NCI-H524 treated with DMSO at 0.1 percent for 48 hours (cell line): ENCODE data around the gene XIRP2.

ENCODE experiments used
- DNase-seq: peaks from one replicate; lab custom pipeline; 2025; lab: John Stamatoyannopoulos, UW

XIRP2 gene, protein sequence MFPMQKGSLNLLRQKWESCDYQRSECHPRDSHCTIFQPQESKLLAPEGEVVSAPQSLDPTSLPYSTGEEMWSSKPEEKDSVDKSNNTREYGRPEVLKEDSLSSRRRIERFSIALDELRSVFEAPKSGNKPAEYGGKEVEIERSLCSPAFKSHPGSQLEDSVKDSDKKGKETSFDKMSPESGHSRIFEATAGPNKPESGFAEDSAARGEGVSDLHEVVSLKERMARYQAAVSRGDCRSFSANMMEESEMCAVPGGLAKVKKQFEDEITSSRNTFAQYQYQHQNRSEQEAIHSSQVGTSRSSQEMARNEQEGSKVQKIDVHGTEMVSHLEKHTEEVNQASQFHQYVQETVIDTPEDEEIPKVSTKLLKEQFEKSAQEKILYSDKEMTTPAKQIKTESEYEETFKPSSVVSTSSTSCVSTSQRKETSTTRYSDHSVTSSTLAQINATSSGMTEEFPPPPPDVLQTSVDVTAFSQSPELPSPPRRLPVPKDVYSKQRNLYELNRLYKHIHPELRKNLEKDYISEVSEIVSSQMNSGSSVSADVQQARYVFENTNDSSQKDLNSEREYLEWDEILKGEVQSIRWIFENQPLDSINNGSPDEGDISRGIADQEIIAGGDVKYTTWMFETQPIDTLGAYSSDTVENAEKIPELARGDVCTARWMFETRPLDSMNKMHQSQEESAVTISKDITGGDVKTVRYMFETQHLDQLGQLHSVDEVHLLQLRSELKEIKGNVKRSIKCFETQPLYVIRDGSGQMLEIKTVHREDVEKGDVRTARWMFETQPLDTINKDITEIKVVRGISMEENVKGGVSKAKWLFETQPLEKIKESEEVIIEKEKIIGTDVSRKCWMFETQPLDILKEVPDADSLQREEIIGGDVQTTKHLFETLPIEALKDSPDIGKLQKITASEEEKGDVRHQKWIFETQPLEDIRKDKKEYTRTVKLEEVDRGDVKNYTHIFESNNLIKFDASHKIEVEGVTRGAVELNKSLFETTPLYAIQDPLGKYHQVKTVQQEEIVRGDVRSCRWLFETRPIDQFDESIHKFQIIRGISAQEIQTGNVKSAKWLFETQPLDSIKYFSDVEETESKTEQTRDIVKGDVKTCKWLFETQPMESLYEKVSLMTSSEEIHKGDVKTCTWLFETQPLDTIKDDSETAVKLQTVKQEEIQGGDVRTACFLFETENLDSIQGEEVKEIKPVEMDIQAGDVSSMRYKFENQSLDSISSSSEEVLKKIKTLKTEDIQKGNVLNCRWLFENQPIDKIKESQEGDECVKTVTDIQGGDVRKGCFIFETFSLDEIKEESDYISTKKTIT (N-terminal part only)

DNA sequence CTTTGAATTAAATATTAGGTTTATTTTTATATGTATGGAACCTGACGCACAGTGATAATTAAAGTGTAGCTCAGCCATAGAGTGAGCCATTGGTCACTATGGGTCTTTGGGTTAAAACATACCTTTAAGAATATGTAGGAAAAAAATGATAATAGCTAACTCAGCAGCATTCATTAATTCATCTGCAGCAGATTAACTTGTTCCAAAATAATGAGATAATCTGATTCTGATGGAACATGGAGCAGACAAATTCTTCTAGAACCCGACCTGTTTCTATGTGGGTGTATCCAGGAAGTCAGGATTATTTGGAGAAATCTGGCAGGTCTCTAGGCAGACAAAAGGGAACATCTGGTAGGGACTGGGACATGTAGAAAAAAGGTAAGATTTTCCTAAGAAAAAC lies at the start of gene XIRP2:
XIRP2 (plus strand) TSS at position 301 of the 400 bp plus-strand sequence. CDS start 15,003 bp downstream, outside the sequence.
- no peak for DNase-seq

DNA sequence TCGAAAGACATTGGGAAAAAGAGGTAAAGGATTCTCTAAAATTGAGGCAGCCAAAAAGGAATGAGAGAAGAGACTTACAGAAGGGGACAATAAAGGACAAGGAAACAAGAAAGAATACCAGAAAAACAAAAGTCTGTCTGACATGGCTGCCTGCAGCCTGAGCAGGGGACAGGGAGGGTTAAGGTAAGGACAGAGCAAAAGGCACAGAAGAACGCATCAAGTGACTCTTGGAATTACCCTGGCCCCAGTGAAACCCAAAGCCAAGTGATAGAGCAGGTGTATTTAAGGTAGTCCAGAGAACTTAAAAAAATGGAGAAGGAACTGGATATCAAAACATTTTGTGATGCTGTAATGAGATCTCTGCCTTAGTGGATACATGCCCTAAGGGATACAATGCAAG lies 47.1 kb upstream of the XIRP2 start:
- DNase-seq: no peak

DNA sequence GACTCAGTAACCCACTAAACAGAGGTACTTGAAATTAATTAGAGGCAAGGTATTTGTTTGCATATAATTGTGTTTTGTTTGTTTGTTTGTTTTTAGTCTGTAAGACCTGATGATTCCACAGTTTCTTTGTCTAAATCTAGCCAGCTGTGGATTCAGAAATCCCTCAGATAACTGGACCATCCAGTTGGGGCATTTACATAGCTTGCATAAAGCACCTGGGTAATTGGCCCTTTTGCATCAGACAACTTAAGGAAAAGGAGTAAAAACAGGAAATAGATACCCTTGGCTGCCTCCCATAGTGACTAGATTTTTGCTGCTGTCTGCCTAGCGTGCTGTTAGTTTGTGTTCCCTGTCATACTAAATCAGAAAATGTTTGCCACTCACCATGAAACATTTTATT lies 46.6 kb upstream of the XIRP2 start:
- DNase-seq: no peak

DNA sequence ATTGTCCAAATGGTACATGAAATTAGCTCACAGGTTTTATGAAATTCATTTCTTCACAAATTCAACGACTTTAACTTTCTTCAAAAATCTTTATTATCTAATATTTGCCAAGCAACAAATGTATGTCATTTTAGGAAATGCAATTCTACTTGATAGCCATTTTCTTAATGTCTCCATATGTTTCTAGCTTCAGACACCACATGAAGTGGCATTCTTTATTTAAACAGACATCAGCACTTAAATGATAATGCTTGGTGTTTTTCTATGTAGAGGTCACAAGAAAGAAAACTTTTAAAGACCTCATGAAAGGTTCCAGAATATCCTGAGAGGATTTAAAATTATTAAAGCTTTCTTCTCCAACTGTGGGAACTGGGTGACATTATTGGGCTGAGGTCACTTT lies 44.2 kb upstream of the XIRP2 start:
- DNase-seq: no peak

DNA sequence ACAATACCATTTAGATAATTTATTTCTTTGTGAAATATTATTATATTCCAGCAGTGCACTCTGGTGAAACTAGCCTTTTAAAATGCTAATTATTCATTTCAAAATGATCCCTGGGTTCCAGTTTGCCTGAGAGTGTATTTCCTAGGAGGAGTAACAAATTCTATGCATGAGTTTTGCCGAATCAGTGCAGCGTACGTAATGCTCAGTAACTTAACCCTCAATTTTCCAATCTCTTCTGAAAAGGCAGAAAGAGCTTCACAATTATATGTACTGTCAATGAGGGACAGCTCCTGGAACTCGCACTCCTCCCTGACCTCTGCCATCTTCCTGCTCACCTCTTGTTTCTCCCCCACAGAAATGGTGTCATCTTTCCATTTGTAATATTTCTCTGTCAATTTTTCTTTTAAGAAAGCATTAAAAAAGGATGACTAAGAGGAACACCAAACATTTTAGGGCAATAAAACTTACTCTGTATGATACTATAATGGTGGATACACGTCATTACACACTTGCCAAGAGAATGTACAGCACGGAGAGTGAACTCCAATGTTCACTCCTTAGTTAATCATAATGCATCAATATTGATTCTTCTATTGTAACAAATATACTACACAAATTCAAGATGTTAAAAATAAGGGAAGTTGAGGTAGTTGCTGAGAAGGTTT lies 25.7 kb upstream of the XIRP2 start:
- DNase-seq: no peak

DNA sequence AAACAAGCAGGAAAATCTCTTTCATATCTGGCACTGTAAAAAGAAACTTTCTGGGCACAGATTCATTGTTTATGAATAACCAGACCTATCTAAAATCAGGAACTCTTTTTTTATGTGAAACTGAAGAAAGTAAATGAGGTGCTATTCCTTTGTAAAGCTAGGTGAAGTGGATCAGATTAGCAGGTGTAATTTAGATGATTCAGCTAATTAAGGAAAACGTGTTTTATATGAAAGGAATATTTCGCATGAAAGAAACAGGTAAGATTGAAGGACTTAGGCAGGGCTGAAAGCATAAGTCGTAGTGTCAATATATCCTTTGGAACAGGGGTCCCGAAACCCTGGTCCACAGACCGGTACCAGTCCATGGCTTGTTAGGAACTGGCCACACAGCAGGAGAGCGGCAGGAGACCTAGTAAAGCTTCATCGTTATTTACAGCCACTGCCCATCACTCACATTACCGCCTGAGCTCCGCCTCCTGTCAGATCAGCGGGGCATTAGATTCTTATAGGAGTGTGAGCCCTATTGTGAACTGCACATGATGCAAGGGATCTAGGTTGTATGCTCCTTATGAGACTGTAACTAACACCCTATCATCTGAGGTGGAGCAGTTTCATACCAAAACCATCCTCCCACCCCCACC lies 20.3 kb upstream of the XIRP2 start:
- no peak for DNase-seq

DNA sequence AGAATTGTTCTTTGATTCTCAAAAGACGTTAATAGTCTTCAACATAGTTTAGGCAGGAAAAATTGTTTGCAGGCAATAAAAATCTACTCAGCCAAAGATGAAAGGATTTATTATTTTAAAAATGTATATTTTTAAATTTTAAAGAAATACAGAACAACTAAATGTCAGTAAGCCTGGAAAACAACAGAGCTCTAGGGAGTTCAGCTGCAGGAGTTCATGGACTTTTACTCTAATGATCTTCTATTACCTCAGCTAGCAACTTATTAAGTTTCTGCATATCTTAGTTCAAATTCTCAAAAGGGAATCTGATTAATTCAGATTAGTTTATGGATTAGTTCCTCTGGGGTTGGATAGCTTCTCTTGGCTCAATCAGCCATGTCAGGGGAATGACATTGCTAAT lies 17.9 kb upstream of the XIRP2 start:
- DNase-seq: no peak

DNA sequence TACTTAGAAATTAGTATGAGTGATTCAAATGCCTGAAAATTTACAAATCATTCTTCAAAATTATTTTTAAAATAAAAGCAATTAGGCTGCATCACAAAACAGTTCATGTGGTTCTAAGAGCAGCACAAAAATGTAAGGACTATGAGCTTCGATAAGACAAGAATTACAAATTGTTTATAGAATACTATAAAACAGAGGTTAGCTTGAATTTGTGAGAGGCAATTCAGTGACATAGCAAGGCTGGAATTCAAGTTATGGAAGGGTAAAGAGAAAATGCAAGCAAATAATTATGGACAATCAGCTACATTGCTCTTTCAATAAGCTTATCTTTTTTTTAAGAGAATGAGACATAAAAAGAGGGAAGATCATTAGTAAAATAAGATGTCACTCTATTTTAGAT lies 7.1 kb upstream of the XIRP2 start:
- no peak for DNase-seq

DNA sequence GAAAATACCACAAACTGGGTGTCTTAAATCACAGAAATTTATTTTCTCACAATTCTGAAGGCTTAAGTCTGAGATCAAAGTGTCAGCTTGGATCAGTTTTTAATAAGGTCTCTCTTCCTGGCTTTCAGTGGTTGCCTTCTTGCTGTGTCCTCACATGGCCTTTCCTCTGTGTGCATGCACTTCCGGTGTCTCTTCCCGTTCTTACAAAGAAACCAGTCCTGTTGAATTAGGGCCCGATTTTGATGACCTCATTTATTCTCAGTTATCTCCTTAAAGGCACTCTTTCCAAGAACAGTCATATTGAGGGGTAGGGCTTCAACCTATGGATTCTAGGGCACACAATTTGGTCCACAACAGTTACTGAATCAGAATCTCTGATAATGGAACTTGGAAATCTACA lies 5.4 kb upstream of the XIRP2 start:
- no peak for DNase-seq

DNA sequence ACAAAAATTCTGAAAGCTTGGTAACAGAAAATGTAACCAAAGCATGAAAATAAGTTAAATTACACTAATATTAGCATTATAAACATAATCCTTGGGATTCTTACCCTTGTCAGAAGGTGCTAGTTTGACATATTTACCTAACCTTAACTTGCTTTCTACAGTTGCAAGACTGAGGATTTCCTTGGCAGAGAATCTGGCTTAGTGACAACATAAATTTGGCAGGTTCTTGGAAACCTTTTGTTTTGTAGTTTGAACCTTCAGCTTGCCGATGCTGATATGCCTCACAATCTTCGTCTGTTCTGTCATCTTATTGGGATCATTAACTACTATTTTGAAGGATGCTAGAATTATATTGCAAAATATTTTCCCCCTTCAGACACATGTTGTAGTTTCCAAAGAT lies 3.4 kb downstream of the XIRP2 start:
- no peak for DNase-seq

DNA sequence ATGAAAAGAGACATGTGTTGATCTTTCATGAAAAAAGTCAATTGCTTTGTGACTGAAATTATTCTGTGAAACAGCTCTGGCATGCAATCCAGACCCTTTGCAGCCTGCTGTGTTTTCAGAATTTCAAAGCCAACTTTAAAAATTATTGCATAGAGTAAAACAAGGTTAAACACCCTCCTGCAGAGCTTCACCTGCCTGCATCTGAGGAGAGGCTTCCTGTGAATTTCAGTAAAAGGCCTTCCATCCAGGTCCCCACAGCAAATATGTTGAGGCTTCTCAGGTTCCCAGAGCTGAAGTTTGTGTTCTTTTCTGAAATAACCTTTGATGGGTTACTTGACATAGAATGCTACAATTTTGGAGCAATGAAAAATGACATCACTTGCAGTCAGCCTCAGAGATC lies 4.1 kb downstream of the XIRP2 start:
- DNase-seq: no peak

DNA sequence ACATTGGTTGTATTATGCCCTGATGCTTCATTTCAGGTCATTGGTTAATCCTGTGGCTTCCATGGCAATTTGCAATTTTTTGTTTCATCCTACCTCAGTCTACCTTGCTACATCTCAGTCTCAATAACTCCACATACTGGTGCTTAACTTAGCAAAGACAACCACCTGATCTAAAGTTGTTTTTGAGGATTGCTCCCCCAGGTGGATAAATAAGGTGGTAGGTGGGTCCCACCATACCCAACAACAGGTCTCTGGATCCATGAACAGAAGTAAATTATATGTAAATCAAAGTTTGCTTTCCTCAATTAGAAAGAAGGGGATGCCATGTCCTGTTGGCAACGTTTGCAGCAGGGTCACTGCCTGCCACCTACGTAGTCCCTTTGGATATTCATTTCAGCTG lies 7.0 kb downstream of the XIRP2 start:
- DNase-seq: no peak

DNA sequence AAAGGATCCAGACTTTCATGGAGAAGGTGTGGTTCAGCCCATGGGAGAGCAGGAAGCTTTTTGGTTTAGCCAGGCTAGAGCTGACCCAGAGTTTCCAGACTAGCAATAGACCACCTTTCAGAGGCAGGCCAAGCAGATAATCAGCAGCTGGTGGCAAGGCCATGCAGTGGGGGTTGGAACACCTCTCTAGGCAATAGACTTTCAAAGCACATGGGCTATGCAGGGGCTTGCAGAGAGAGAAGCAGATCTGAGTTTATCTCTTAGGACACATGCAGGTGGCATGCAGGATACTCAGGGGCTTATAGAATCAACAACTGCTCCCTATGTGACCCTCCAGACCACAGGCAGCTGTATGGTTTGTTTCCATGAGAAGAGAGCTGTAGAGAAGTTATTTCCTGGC lies 9.4 kb downstream of the XIRP2 start:
- DNase-seq: no peak

DNA sequence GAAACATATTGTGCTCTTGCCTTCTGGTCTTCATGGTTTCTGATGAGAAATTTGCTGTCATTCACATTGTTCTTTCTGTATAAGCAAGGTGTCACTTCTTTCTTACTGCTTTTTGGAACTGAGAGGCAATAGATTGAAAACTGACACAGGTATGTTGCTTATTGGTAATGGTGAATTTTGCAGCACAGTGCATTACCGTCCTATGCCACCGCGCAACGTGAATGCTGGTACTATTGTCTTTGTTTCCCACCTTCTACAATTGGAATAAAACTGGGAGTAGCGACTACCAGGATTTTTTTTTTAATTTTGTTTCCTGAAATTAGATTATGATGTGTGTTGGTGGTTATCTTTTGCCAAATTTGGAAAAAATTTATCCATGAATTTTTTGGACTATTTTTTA lies 11.4 kb downstream of the XIRP2 start:
- no peak for DNase-seq

DNA sequence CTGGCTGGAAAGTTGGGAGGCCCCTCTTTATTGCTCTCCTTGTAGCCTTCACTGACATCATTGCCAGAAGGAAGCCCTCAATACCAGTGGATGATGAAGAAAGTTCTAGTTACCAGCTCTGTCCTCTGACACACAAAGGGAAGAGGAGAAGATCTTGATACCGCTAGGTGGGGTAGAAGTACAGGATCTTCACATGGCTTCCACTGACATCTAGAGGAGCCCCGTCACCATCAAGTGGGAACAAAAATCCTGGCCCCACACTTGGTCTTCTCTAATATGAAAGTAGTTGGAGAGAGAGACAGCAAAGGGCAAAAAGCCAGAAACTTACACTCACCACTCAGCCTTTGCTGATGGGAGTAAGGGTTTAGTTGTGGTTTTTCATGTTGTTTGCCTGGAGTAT lies 12.4 kb downstream of the XIRP2 start:
- DNase-seq: no peak

DNA sequence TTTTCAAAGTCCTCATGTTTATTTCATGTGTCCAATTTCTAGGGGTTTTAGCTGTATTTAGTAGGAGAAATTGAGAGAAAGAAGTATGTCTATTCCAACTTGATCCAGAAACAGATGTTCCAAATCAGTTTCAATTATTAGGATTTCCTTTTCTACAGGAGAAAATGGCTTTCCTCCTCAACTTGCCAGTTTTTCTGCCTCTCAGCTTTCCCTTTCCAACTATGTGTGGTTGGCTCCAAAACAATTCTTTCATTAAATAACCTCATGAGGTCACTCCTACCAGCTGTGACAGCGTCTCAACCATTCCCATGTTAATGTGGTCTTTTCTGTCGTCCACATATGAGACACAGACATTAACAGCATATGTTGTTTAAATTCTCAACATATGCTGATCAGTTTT lies 13.1 kb downstream of the XIRP2 start:
- DNase-seq: no peak

DNA sequence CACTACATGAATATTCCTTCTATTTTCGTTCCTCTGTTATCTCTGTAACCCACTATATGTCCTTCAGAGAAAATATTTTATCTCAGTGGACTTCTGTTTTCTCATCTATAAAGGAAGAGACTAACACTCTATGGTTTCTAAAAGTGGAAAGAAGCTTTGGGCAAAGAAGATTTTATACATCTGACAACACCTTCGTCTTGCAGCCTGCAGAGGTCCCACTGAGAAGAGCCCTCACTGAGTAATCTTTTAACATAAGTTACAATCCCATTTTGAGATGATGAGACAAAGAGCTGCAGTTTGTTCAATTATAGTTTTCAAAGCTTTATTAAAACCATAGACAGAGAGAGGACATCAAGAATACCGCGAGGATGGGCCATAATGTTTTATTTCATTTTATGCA lies 28.7 kb downstream of the XIRP2 start:
- DNase-seq: no peak

DNA sequence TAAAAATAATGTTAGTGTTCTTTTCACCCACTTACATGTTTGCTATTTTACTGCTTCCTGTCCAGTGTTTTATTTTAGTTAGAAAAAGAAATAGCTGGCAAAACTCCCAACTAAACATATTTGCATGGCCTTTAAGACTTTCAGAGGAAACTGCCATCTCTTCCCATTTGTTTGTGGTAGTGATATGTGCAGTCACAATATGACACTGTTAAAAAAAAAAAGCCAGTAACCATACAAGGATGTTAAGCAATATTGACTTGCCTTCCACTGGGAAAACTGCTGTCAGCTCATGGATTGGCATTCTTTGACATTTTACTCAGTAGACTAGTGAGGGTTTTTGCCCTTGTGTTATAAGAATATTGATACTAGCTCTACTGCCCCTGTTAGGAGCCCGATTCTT lies 29.1 kb downstream of the XIRP2 start:
- no peak for DNase-seq

DNA sequence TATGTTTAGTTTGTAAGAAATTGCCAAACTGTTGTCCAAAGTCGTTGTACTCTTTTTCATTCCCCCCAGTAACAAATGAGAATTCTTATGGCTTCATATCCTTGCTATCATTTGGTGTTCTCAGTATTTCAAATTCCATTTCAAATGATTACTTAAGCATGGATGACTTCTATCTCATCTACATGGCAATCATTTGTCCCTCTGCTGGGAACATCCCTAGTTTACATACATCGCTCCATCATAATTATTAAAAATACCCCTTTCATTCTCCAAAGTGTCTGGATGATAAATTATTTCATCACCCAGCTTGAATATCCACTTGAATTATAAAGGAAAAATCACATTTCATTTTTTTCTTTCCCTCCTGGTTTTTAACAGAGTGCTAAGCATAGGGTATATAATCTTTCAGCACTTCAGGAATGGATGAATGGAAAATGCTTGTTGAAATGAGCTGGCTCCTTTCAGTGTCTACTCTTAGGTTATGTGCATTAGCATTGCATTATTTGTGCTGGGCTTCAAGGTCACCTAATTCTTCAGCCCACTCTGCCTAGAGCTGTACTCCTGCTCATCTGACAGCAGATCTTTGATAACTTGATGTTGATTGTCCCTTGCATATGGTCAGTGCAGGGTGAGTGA lies 33.1 kb downstream of the XIRP2 start:
- no peak for DNase-seq

DNA sequence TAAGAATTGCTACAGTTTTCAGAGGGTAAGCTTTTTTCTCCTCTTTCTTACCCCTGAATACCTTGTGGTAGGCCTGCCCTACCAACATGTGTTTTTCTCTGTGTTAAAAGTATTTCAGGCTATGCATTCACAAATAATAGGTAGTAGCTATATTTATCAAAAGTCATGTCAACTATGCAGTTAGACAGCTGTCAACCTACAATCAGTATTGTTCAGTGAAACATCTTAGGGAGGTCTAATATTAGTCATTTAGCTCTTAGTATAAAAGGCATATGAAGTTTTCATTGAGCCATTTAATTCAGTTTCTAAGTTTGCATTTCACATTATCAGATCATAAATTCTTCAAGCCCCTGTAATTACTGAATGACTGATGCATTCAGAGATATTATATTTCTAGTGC lies 36.7 kb downstream of the XIRP2 start:
- DNase-seq: no peak

DNA sequence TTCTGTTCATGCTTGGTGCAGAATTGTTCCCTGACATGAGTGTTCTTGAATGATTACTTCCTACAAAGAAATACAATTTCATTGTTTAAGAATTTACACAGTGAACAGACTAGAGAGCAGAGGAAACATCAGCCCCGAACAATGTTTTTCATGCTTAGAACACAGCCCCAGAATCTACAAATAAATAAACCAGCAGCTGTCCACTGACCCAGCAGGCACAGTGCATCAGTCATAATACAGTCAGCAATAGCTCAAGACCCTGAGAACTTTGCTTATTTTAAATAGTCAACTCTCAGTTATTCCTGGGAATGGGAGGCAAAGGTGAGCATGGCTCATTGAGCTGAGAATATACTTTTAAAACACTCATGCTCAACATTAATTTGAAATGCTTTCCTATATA lies 38.4 kb downstream of the XIRP2 start:
- no peak for DNase-seq
